K562 (cell line): ENCODE results near the gene ENTR1. TPM values are rescaled to one million over a fixed set of nuclear protein-coding genes. Genes with fewer than 3 reads are reported as not detected.

Experiments used
- BRD4 ChIP-seq: fragments of 200-600 bp; sonication (generic); IDR thresholded peaks from 2 replicates; pipeline ENCODE4 v1.6.1; 2017; ENCODE audit warnings: inconsistent platforms
- CHD1 ChIP-seq: fragments of 200-600 bp; sonication (generic); IDR thresholded peaks from one replicate; pipeline ENCODE4 v1.6.1; 2012; ENCODE audit warnings: mild to moderate bottlenecking, moderate library complexity, low read length, inconsistent platforms
- CREB3L1 ChIP-seq: fragments of 450-650 bp; IDR thresholded peaks from 2 replicates; pipeline ENCODE4 v1.6.1; 2014; ENCODE audit warnings: low read depth, mild to moderate bottlenecking, moderate library complexity, borderline replicate concordance
- DACH1 ChIP-seq: fragments of 450-650 bp; IDR thresholded peaks from 2 replicates; pipeline ENCODE4 v1.6.1; 2018; ENCODE audit not compliant: partially characterized antibody
- E2F6 ChIP-seq, 2 experiments: IDR thresholded peaks; 2 replicates each; pipeline ENCODE4 v1.6.1; 2011; ENCODE audit warnings: borderline replicate concordance in 1 of 2, control low read depth in 1 of 2, low read depth in 1 of 2, low read length in 1 of 2, mild to moderate bottlenecking in 1 of 2, mixed read lengths in 1 of 2, moderate library complexity in 1 of 2; ENCODE audit not compliant: insufficient read depth in 1 of 2, insufficient read length in 1 of 2, poor library complexity in 1 of 2, severe bottlenecking in 1 of 2; ENCODE audit errors: extremely low read depth in 1 of 2
- EWSR1 ChIP-seq: fragments of 450-650 bp; IDR thresholded peaks from 2 replicates; pipeline ENCODE4 v1.6.1; 2018; ENCODE audit warnings: borderline replicate concordance, mild to moderate bottlenecking, low read depth, moderate library complexity; ENCODE audit not compliant: partially characterized antibody
- HMGN3 ChIP-seq: IDR thresholded peaks from 2 replicates; pipeline ENCODE4 v1.6.1; 2011; ENCODE audit warnings: borderline replicate concordance, low read depth, mild to moderate bottlenecking, mixed read lengths, low read length; ENCODE audit not compliant: insufficient read length; ENCODE audit errors: extremely low read depth
- IRF2 ChIP-seq: sonication (generic); formaldehyde crosslinking; IDR thresholded peaks from 2 replicates; pipeline ENCODE4 v1.8.1; 2022; ENCODE audit warnings: mild to moderate bottlenecking, missing genetic modification reagents
- NEUROD1 ChIP-seq: fragments of 150-350 bp; IDR thresholded peaks from 2 replicates; pipeline ENCODE4 v1.6.1; 2014; ENCODE audit warnings: borderline replicate concordance, low read length, low read depth; ENCODE audit not compliant: partially characterized antibody
- SAP30 ChIP-seq: fragments of 200-600 bp; sonication (generic); IDR thresholded peaks from 2 replicates; pipeline ENCODE4 v1.6.1; 2012; ENCODE audit warnings: borderline replicate concordance, low read depth, mild to moderate bottlenecking, moderate library complexity, low read length, control low read depth, inconsistent platforms; ENCODE audit not compliant: insufficient read depth, poor library complexity, severe bottlenecking
- SMARCB1 ChIP-seq: IDR thresholded peaks from 2 replicates; pipeline ENCODE4 v1.6.1; 2011; ENCODE audit warnings: improper control_type of control experiment, low read depth; ENCODE audit not compliant: insufficient read length
- TFAP4 ChIP-seq: sonication (generic); formaldehyde crosslinking; IDR thresholded peaks from 2 replicates; pipeline ENCODE4 v1.8.0; 2022; ENCODE audit warnings: missing genetic modification reagents, mild to moderate bottlenecking, moderate library complexity, borderline replicate concordance
- ZBED1 ChIP-seq: IDR thresholded peaks from 2 replicates; pipeline ENCODE4 v1.6.1; 2014
- ZNF282 ChIP-seq: sonication (generic); formaldehyde crosslinking; IDR thresholded peaks from 2 replicates; pipeline ENCODE4 v1.8.1; 2023; ENCODE audit warnings: missing genetic modification reagents
- polyA plus RNA-seq, 8 experiments: library from polyadenylated mRNA; depleted of rRNA in 4 of 8; stranded (reverse) in 5 of 8; unstranded in 3 of 8; fragments of >200 nt; fragmentation: Nextera tagmentation in 2 of 8; fragmentation: Illumina TruSeq in 1 of 8; extraction: Ambion mirVana in 2 of 8; extraction: Trizol in 1 of 8; gene quantifications; 2 replicates each; pipeline versions ENCODE4 v1.2.1 to v1.2.3, GENCODE V29; 2011 to 2014; ENCODE audit warnings: inconsistent platforms in 1 of 8, missing spikeins in 1 of 8
- total RNA-seq, 7 experiments: library from RNA; depleted of rRNA in 6 of 7; stranded (reverse); fragments of >200 nt in 6 of 7; fragmentation: Illumina TruSeq in 2 of 7; extraction: Trizol in 2 of 7; gene quantifications; 2 replicates each; pipeline versions ENCODE4 v1.2.1 to v1.2.3, GENCODE V29; 2011 to 2021; ENCODE audit warnings: low replicate concordance in 1 of 7

The ENTR1 gene
- total and polyA plus RNA-seq, 9 of the 15 experiments (the other 6 are each of a cell fraction or from before 2014, with no cell fraction given), result 6.7 to 106 (median 72.6) TPM

GRCh38 chr9:136399176-136400037 is 11.0 kb downstream of the ENTR1 start (continued):
- TF ChIP-seq ZBED1 (no peak), EWSR1 (no peak), E2F6 (IDR thresholded peaks at IDR 0.05; ENCODE audit: borderline replicate concordance in 1 of 2, extremely low read depth in 1 of 2, insufficient read depth in 1 of 2, insufficient read length in 1 of 2, low read depth in 1 of 2, low read length in 1 of 2, poor library complexity in 1 of 2, severe bottlenecking in 1 of 2) (peak in 1 of 2 experiments; percentile 15), ZNF282 (CRISPR knock-in tag) (no peak), SAP30 (peak; percentile 86), IRF2 (CRISPR knock-in tag) (no peak), TFAP4 (CRISPR knock-in tag) (peak; percentile 44; the same call in 1 of the 2 replicates), NEUROD1 (peak; percentile 52), CHD1 (peak; percentile 42), CREB3L1 (0 out of 2 replicates have a peak, but pooled peaks have one; percentile 11), SMARCB1 (no peak), BRD4 (no peak), HMGN3 (peak; percentile 4), DACH1 (no peak)
- TF ChIP-seq, all 486 proteins: peak for 17
